Karpas-422 (cell line): ENCODE measurements around the gene ARMC7. TPM values are rescaled to one million over a fixed set of nuclear protein-coding genes. Genes with fewer than 3 reads are reported as not detected.

Experiments
- DNase-seq: peaks from one replicate; pipeline ENCODE4 v3.0.0-alpha.2; 2015
- H2AFZ ChIP-seq: fragments of 200-600 bp; sonication (generic); 2 replicates; pipeline ENCODE4 v1.6.1; 2014; ENCODE audit warnings: antibody characterized with exemption, low read length, mixed read lengths
- H3K27ac ChIP-seq: fragments of 200-600 bp; sonication (generic); 2 replicates; pipeline ENCODE4 v1.5.1; 2014; ENCODE audit warnings: mild to moderate bottlenecking, low read length, moderate library complexity
- H3K27me3 ChIP-seq: fragments of 200-600 bp; sonication (generic); 2 replicates; pipeline ENCODE4 v1.6.1; 2014; ENCODE audit warnings: low read length, mixed read lengths
- H3K36me3 ChIP-seq: fragments of 200-600 bp; sonication (generic); 2 replicates; pipeline ENCODE4 v1.6.1; 2014; ENCODE audit warnings: low read length, mixed read lengths; ENCODE audit not compliant: insufficient read depth
- H3K4me1 ChIP-seq: fragments of 200-600 bp; sonication (generic); 2 replicates; pipeline ENCODE4 v1.6.1; 2014; ENCODE audit warnings: mild to moderate bottlenecking, low read length, mixed read lengths
- H3K4me2 ChIP-seq: fragments of 200-600 bp; sonication (generic); 2 replicates; pipeline ENCODE4 v1.6.1; 2014; ENCODE audit warnings: low read length, low read depth, mild to moderate bottlenecking; ENCODE audit not compliant: poor library complexity, severe bottlenecking
- H3K4me3 ChIP-seq: fragments of 200-600 bp; sonication (generic); 2 replicates; pipeline ENCODE4 v1.5.1; 2014; ENCODE audit warnings: mild to moderate bottlenecking, antibody characterized with exemption, low read length, mixed read lengths
- H3K79me2 ChIP-seq: fragments of 200-600 bp; sonication (generic); 2 replicates; pipeline ENCODE4 v1.6.1; 2014; ENCODE audit warnings: mild to moderate bottlenecking, low read length, mixed read lengths
- H3K9ac ChIP-seq: fragments of 200-600 bp; sonication (generic); 2 replicates; pipeline ENCODE4 v1.6.0; 2014; ENCODE audit warnings: low read length
- H3K9me2 ChIP-seq: fragments of 200-600 bp; sonication (generic), shearing (Covaris generic); replicated peaks from 2 replicates; pipeline ENCODE4 v1.6.0; 2014; ENCODE audit warnings: mild to moderate bottlenecking, low read length, moderate library complexity; ENCODE audit not compliant: insufficient read depth
- H3K9me3 ChIP-seq: fragments of 300-700, 200-600 bp; sonication (generic); 2 replicates; pipeline ENCODE4 v1.6.1; 2014; ENCODE audit warnings: low read length, mixed read lengths
- H4K20me1 ChIP-seq: fragments of 200-600 bp; sonication (generic); 2 replicates; pipeline ENCODE4 v1.6.1; 2014; ENCODE audit warnings: mild to moderate bottlenecking, antibody characterized with exemption, low read length, low read depth; ENCODE audit not compliant: insufficient read depth
- total RNA-seq: library from RNA; depleted of rRNA; stranded (reverse); fragments of >200 nt; shearing (Covaris generic); gene quantifications from 2 replicates; pipeline ENCODE4 v1.2.3, GENCODE V29; 2014; ENCODE audit warnings: low replicate concordance

Gene ARMC7
- total RNA-seq, 1 experiment from 2014 or later: 6.1 TPM

DNA sequence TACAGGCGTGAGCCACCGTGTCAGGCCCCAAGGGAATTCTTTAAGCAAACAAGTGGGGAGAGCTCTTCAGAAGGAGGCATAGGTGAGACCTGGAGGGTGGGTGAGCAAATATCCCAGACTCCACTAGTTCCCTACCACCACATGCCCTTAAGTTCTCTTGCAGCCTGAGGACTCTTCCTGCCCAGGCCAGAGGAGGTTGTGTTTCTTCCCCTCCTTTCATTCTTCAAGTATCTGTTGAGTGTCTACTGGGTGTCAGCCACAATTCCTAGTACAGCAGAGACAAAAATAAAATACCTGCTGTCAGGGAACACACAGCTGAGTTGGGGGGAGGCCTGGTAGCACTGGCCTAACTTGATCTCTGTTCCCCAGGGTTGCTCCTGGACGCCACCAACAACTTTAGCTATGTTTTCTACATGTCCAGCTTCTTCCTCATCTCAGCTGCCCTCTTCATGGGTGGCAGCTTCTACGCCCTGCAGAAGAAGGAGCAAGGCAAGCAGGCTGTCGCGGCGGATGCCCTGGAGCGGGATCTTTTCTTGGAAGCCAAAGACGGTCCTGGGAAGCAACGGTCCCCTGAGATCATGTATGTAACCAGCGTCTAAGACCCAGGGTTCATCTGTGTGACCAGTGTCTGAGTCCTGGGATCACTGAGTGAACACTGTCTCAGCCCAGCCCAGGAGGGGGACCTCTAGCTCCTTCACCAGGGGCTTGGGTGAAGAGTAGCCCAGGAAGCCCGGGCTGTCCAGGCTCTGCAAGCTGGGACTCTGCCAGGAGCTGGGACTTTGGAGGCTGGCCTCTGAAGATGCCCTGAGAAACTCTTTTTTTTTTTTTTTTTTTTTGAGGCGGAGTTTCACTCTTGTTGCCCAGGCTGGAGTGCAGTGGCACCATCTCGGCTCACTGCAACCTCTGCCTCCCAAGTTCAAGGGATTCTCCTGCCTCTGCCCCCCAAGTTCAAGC lies 5.9 kb upstream of the ARMC7 start:
- H3K79me2 ChIP-seq: no peaks in the 10 kb centered on the region

DNA sequence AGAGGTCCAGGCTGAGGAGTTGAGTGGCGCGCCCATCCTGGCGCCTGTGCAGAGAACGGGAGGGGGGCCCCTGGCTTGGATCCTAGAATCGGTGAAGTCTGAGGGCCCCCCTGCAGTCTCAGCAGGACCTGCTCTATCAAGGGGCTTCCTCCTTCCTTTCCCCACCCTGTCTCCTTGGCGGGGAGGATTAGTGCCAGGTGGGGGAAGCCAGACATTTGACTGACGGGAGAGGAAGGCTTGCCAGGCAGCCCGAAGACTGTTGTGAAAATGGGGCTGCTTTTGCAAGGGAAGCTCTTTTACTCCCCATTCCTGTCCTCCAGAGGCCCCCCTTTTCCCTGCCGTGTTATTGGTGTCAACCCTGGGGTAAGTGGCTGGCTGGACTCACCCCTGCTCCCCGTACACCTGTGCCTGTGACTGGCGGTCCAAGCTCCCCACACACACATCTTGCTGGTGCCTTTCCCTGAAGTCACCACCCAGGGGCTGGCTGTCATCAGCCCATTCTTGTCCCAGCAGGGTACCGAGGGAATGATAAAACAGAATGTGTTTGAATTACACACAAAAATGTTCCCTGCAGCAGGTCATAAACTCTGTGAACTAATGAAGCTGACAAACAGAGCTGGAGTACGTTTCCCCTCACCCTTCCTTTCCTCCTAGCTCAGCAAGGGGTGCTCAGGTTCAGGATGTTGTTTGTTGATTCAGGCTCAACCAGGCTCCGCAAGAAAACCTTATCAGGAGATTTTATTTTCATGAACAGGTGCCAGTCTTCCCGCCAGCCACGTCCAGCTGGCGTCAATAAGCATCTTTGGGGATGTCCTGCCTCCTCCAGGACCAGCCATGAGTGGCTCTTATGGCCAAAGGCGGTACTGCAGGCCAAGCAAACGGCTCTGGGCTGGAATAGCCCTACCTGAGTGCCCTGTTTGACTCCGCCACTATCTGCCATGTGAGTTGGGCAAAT lies 4.4 kb upstream of the ARMC7 start:
- Histone ChIP-seq H2AFZ (no peak overlapping the region), H3K9me3 (no peaks in the 10 kb centered on the region), H4K20me1 (no peaks in the 10 kb centered on the region), H3K9me2 (no peaks in the 10 kb centered on the region), H3K79me2 (peaks cover 3% of the 10 kb centered on the region), H3K9ac (no peak overlapping the region), H3K4me3 (no peak overlapping the region), H3K27ac (no peak overlapping the region), H3K4me1 (peaks cover 22% of the 10 kb centered on the region), H3K27me3 (no peaks in the 10 kb centered on the region; the same call in 1 of the 2 replicates), H3K36me3 (no peaks in the 10 kb centered on the region), H3K4me2 (no peak overlapping the region)
- DNase-seq: peak; percentile 84

More for the DNA sequence above, 5.9 kb upstream of the ARMC7 start:
- Histone ChIP-seq H3K9ac (no peak overlapping the region), H3K27ac (no peak overlapping the region), H3K9me3 (no peaks in the 10 kb centered on the region), H3K4me2 (no peak overlapping the region), H2AFZ (no peak overlapping the region), H3K27me3 (no peaks in the 10 kb centered on the region; the same call in 1 of the 2 replicates), H3K9me2 (no peaks in the 10 kb centered on the region), H3K36me3 (no peaks in the 10 kb centered on the region), H3K4me3 (no peak overlapping the region), H4K20me1 (no peaks in the 10 kb centered on the region), H3K4me1 (peaks cover 12% of the 10 kb centered on the region)
- DNase-seq: no peak

GRCh38 chr17:75108193-75108592 lies 1.6 kb upstream of the ARMC7 start:
- H3K9me2 ChIP-seq: no peaks in the 10 kb centered on the region
- peak; percentile 39 for DNase-seq
- no peaks in the 10 kb centered on the region for H4K20me1 ChIP-seq
- peaks cover 26% of the 10 kb centered on the region for H3K4me1 ChIP-seq
- H3K9ac ChIP-seq: no peak overlapping the region
- peaks cover 19% of the 10 kb centered on the region for H3K79me2 ChIP-seq
- H3K27me3 ChIP-seq: no peaks in the 10 kb centered on the region; the same call in 1 of the 2 replicates
- H3K27ac ChIP-seq: no peak overlapping the region
- H3K9me3 ChIP-seq: no peaks in the 10 kb centered on the region
- H3K36me3 ChIP-seq: no peaks in the 10 kb centered on the region
- H3K4me3 ChIP-seq: no peak overlapping the region
- H2AFZ ChIP-seq: no peak overlapping the region
- no peak overlapping the region for H3K4me2 ChIP-seq

GRCh38 chr17:75109046-75109406 lies 743 bp upstream of the ARMC7 start:
- Histone ChIP-seq H3K4me3 (peak overlapping the region; percentile 94), H3K9me2 (no peaks in the 10 kb centered on the region), H3K36me3 (no peaks in the 10 kb centered on the region), H3K79me2 (peaks cover 19% of the 10 kb centered on the region), H3K27ac (no peak overlapping the region), H3K4me2 (peak overlapping the region; percentile 92), H2AFZ (peak overlapping the region; percentile 80), H3K9me3 (no peaks in the 10 kb centered on the region), H3K27me3 (no peaks in the 10 kb centered on the region; the same call in 1 of the 2 replicates), H3K9ac (peak overlapping the region; percentile 73), H3K4me1 (peaks cover 31% of the 10 kb centered on the region), H4K20me1 (no peaks in the 10 kb centered on the region)
- DNase-seq: peak; percentile 40

DNA sequence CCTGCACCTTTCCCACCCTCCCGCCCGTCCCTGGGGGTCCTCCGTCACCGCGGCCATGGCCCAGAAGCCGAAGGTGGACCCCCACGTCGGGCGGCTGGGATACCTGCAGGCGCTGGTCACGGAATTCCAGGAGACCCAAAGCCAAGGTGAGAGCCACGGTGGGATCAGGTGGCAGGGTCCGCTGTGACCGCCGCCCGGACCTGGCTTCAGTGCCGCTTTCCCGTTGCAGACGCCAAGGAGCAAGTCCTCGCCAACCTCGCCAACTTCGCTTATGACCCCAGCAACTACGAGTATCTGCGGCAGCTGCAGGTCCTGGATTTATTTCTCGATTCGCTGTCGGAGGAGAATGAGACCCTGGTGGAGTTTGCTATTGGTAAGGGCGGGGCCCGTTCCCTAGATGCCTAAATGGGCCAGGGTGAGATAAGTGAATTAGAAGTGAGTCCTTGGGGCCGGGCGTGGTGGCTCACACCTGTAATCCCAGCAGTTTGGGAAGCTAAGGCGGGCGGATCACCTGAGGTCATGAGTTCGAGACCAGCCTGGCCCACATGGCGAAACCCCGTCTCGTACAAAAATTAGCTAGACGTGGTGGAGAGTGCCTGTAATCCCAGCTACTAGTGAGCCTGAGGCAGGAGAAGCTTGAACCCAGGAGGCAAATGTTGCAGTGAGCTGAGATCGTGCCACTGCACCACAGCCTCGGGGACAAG lies 617 bp downstream of the ARMC7 start:
- Histone ChIP-seq H3K9ac (peak overlapping the region; percentile 73), H2AFZ (no peak overlapping the region), H3K4me2 (peak overlapping the region; percentile 92), H4K20me1 (no peaks in the 10 kb centered on the region), H3K79me2 (peaks cover 29% of the 10 kb centered on the region), H3K27me3 (no peaks in the 10 kb centered on the region; the same call in 1 of the 2 replicates), H3K9me3 (no peaks in the 10 kb centered on the region), H3K4me3 (peak overlapping the region; percentile 94), H3K9me2 (no peaks in the 10 kb centered on the region), H3K27ac (no peak overlapping the region), H3K36me3 (0 out of 2 replicates have a peak, but pooled peaks cover 3% of the 10 kb centered on the region), H3K4me1 (peaks cover 44% of the 10 kb centered on the region)
- DNase-seq: peak; percentile 39

GRCh38 chr17:75111777-75112335 lies 2.1 kb downstream of the ARMC7 start:
- Histone ChIP-seq H3K4me2 (peak overlapping the region; percentile 92), H3K4me3 (no peak overlapping the region; the same call in 1 of the 2 replicates), H4K20me1 (0 out of 2 replicates have a peak, but pooled peaks cover 3% of the 10 kb centered on the region), H3K27me3 (no peaks in the 10 kb centered on the region; the same call in 1 of the 2 replicates), H3K9ac (no peak overlapping the region), H3K9me2 (no peaks in the 10 kb centered on the region), H3K4me1 (peaks cover 52% of the 10 kb centered on the region), H3K36me3 (0 out of 2 replicates have a peak, but pooled peaks cover 3% of the 10 kb centered on the region), H3K9me3 (no peaks in the 10 kb centered on the region), H2AFZ (no peak overlapping the region), H3K27ac (no peak overlapping the region), H3K79me2 (peaks cover 39% of the 10 kb centered on the region)
- no peak for DNase-seq

GRCh38 chr17:75113798-75114551 lies 4.2 kb downstream of the ARMC7 start:
- Histone ChIP-seq H3K4me2 (peak overlapping the region; percentile 73), H3K9me2 (no peaks in the 10 kb centered on the region), H3K9ac (peak overlapping the region; percentile 59), H3K27me3 (no peaks in the 10 kb centered on the region; the same call in 1 of the 2 replicates), H3K27ac (0 out of 2 replicates have a peak overlapping the region, but pooled peaks have one; percentile 14), H4K20me1 (0 out of 2 replicates have a peak, but pooled peaks cover 3% of the 10 kb centered on the region), H3K36me3 (0 out of 2 replicates have a peak, but pooled peaks cover 3% of the 10 kb centered on the region), H2AFZ (peak overlapping the region; percentile 40; the same call in 1 of the 2 replicates), H3K9me3 (no peaks in the 10 kb centered on the region), H3K4me1 (peaks cover 60% of the 10 kb centered on the region), H3K4me3 (peak overlapping the region; percentile 59; the same call in 1 of the 2 replicates), H3K79me2 (peaks cover 41% of the 10 kb centered on the region)
- DNase-seq: peak; percentile 96
